HL-60 (cell line): ENCODE data around the gene SMCO3.

Experiments
- DNase-seq, 2 experiments: peaks; one replicate each; pipeline ENCODE4 v3.0.0-alpha.2; 2010 to 2020; ENCODE audit warnings: low read depth in 1 of 2, low spot score in 1 of 2
- H3K27ac ChIP-seq: fragments of 250-450 bp; sonication (Bioruptor Pico); replicated peaks from 2 replicates; pipeline ENCODE4 v1.5.1; 2020; ENCODE audit warnings: mild to moderate bottlenecking, moderate library complexity
- H3K27me3 ChIP-seq: fragments of 250-450 bp; sonication (Bioruptor Pico); 2 replicates; pipeline ENCODE4 v1.5.1; 2021; ENCODE audit warnings: mild to moderate bottlenecking, moderate library complexity; ENCODE audit not compliant: insufficient read depth, poor library complexity, severe bottlenecking
- H3K4me3 ChIP-seq: replicated peaks from 2 replicates; pipeline ENCODE4 v1.5.1; 2011; ENCODE audit warnings: mild to moderate bottlenecking, control low read depth, low read length; ENCODE audit not compliant: insufficient read depth
- GABPA ChIP-seq: IDR thresholded peaks from 2 replicates; pipeline ENCODE4 v1.6.1; 2012; ENCODE audit warnings: low read depth
- POLR2AphosphoS5 ChIP-seq: IDR thresholded peaks from 2 replicates; pipeline ENCODE4 v1.6.1; 2012; ENCODE audit warnings: low read depth
- SPI1 ChIP-seq: IDR thresholded peaks from 2 replicates; pipeline ENCODE4 v1.6.1; 2012; ENCODE audit warnings: low read depth, mild to moderate bottlenecking, borderline replicate concordance
- TF ChIP-seq, protein P1 (sequence below): IDR thresholded peaks from one replicate; pipeline ENCODE4 v1.5.1; 2011; ENCODE audit warnings: low read length, control low read depth, inconsistent platforms; ENCODE audit not compliant: insufficient read depth
- TF ChIP-seq, protein P2 (sequence below): IDR thresholded peaks from 2 replicates; pipeline ENCODE4 v1.6.1; 2012; ENCODE audit warnings: low read depth; ENCODE audit not compliant: insufficient replicate concordance

Gene SMCO3

DNA sequence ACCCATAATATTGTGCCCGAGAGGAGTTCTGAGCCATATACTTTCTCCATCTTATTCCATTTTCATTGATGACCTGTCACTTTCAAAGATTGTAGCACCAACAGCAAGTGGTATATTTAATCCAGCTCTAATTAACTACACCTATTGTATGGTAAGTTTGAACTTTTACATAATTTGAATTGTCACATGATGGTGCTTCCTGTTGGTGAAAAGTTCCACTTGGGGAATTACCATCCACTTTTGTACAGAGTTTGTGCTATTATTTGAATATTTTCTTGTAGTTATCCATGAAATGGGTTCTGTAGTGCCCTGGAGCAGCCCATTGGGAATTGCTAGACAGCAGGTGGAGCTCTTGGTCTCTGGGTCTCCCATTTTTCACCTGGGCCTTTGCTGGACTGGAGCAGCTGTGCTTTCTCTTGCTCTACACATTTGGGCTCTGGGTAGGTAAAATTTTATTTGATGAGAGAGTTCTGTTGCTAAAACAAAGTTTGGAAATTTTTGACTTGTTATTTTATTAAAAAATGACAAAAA is 3.0 kb downstream of the SMCO3 start:
- H3K4me3 ChIP-seq: no peak overlapping the region
- H3K27ac ChIP-seq: no peak overlapping the region
- DNase-seq: no peak
- TF ChIP-seq, protein P1, sequence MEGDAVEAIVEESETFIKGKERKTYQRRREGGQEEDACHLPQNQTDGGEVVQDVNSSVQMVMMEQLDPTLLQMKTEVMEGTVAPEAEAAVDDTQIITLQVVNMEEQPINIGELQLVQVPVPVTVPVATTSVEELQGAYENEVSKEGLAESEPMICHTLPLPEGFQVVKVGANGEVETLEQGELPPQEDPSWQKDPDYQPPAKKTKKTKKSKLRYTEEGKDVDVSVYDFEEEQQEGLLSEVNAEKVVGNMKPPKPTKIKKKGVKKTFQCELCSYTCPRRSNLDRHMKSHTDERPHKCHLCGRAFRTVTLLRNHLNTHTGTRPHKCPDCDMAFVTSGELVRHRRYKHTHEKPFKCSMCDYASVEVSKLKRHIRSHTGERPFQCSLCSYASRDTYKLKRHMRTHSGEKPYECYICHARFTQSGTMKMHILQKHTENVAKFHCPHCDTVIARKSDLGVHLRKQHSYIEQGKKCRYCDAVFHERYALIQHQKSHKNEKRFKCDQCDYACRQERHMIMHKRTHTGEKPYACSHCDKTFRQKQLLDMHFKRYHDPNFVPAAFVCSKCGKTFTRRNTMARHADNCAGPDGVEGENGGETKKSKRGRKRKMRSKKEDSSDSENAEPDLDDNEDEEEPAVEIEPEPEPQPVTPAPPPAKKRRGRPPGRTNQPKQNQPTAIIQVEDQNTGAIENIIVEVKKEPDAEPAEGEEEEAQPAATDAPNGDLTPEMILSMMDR: no peak
- TF ChIP-seq, protein P2, sequence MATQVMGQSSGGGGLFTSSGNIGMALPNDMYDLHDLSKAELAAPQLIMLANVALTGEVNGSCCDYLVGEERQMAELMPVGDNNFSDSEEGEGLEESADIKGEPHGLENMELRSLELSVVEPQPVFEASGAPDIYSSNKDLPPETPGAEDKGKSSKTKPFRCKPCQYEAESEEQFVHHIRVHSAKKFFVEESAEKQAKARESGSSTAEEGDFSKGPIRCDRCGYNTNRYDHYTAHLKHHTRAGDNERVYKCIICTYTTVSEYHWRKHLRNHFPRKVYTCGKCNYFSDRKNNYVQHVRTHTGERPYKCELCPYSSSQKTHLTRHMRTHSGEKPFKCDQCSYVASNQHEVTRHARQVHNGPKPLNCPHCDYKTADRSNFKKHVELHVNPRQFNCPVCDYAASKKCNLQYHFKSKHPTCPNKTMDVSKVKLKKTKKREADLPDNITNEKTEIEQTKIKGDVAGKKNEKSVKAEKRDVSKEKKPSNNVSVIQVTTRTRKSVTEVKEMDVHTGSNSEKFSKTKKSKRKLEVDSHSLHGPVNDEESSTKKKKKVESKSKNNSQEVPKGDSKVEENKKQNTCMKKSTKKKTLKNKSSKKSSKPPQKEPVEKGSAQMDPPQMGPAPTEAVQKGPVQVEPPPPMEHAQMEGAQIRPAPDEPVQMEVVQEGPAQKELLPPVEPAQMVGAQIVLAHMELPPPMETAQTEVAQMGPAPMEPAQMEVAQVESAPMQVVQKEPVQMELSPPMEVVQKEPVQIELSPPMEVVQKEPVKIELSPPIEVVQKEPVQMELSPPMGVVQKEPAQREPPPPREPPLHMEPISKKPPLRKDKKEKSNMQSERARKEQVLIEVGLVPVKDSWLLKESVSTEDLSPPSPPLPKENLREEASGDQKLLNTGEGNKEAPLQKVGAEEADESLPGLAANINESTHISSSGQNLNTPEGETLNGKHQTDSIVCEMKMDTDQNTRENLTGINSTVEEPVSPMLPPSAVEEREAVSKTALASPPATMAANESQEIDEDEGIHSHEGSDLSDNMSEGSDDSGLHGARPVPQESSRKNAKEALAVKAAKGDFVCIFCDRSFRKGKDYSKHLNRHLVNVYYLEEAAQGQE: no peak
- TF ChIP-seq POLR2AphosphoS5 (no peak), SPI1 (no peak), GABPA (no peak)
- no peaks in the 10 kb centered on the region for H3K27me3 ChIP-seq

DNA sequence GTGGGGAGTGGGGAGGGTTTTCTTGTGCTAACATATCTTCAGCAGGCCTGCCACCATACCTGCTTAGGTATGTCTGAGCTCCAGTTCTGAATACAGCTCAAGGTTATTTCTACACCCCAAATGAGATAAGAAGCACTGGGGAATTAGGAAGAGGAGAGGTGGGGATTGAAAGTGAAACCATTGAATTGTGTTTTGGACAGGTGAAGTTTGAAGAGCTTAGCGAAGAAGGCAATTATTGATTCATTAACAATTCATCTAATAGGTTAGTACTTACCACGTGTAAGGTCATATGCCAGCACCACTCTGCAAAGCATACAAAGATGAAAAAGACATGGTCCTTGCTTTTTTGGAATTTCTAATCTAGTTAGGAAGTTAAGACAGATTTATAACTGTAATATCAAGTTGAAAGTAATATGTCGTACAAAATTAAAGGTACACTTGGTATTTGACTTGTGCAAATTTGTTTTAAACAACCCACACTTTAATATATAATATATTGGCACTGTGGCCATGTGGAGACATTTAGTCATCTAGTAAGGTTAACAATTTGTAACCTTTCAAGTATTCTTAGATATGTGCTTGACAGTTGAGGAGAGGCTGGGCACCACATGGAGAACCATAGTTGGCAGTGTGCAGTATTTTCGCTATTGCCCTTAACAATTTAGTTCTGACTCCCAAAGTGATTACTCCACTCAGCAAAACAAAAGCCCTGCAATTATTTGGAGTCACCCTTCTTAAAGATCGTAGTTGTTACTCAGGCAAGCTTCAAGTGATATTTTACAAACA is 3.6 kb downstream of the SMCO3 start:
- Histone ChIP-seq H3K27ac (no peak overlapping the region), H3K4me3 (no peak overlapping the region), H3K27me3 (no peaks in the 10 kb centered on the region)
- TF ChIP-seq, protein P1: no peak
- no peak for TF ChIP-seq GABPA
- TF ChIP-seq POLR2AphosphoS5: no peak
- TF ChIP-seq, protein P2: no peak
- no peak for TF ChIP-seq SPI1
- DNase-seq: no peak

DNA sequence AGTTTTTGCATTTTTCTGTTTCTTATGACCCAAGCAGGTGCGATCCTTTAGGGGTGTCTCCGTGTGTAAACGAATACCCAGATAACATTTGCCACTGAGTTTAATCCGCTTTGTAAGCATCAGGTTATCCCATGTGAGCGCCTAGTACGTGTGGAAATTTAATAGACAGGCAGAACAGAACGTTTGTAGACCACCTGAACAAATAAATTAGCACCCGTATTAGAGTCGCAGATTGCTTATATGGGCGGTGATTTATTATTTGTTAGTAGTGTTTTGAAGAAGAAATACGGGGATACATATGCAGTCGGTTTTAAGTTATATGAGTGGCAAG is 10.2 kb downstream of the SMCO3 start:
- no peak for DNase-seq
- H3K27me3 ChIP-seq: no peaks in the 10 kb centered on the region
- peak overlapping the region; percentile 79 for H3K4me3 ChIP-seq
- TF ChIP-seq, protein P2: no peak
- TF ChIP-seq GABPA: no peak
- TF ChIP-seq POLR2AphosphoS5: no peak
- TF ChIP-seq, protein P1: no peak
- no peak for TF ChIP-seq SPI1
- peak overlapping the region; percentile 53 for H3K27ac ChIP-seq
